HepG2 (cell line): ENCODE results near the gene GGTLC1. TPM values are rescaled to one million over a fixed set of nuclear protein-coding genes. Genes with fewer than 3 reads are reported as not detected.

Experiments
- ATAC-seq: fragments of 200-7000 bp; cut with Tn5 transposase; 3 replicates; pipeline ENCODE4 v1.9.1; 2020; ENCODE audit warnings: mild to moderate bottlenecking, moderate library complexity
- BruUV-seq: library from RNA; stranded (reverse); fragments of 400-500 nt; replicated peaks from 2 replicates; lab custom pipeline; 2021; lab: Mats Ljungman, UMichigan
- CTCF ChIA-PET: fragments of 300-600 bp; formaldehyde crosslinking; extraction: SDS; loops from one replicate; lab custom pipeline; 2021; ENCODE audit warnings: low total read pairs, inconsistent platforms, low intra/inter-chr PET ratio; lab: Yijun Ruan, JAX
- POLR2A ChIA-PET: fragments of 350-600 bp; sonication (Branson Sonifier 250); formaldehyde crosslinking; loops from one replicate; lab custom pipeline; 2020; ENCODE audit warnings: antibody characterized with exemption, inconsistent platforms; lab: Yijun Ruan, JAX
- DNase-seq: peaks from one replicate; pipeline ENCODE4 v3.0.0-alpha.2; 2015; ENCODE audit warnings: low spot score
- FAIRE-seq: peaks from 3 replicates; lab custom pipeline; 2011; peaks lifted over from hg19 to GRCh38; lab: Jason Lieb, UNC
- H2AFZ ChIP-seq: one replicate; pipeline ENCODE4 v1.6.1; 2011; ENCODE audit warnings: low read length, inconsistent platforms
- H3K27ac ChIP-seq: fragments of 300-600 bp; 3 replicates; pipeline ENCODE4 v1.8.0; 2011; ENCODE audit warnings: mixed run types, mild to moderate bottlenecking, mixed read lengths, low read length, inconsistent platforms; ENCODE audit not compliant: insufficient read depth; ENCODE audit errors: extremely low read length
- H3K27me3 ChIP-seq, 2 experiments: fragments of 200-600 bp in 1 of 2; 2 replicates in 1 of 2; 3 replicates in 1 of 2; pipeline versions ENCODE4 v1.6.0 to v1.8.0; 2011; ENCODE audit warnings: low read length in 2 of 2, mild to moderate bottlenecking in 2 of 2, moderate library complexity in 2 of 2, inconsistent platforms in 1 of 2; ENCODE audit not compliant: insufficient read depth in 2 of 2, control insufficient read depth in 1 of 2
- H3K36me3 ChIP-seq, 2 experiments: fragments of 200-600 bp in 1 of 2; replicated peaks in 1 of 2; 2 replicates in 1 of 2; 3 replicates in 1 of 2; pipeline versions ENCODE4 v1.5.1 to v1.8.0; 2011; ENCODE audit warnings: low read length in 2 of 2, inconsistent platforms in 1 of 2; ENCODE audit not compliant: insufficient read depth in 2 of 2, control insufficient read depth in 1 of 2
- H3K4me1 ChIP-seq: 2 replicates; pipeline ENCODE4 v1.5.1; 2012; ENCODE audit warnings: low read length, inconsistent platforms; ENCODE audit not compliant: insufficient read depth
- H3K4me2 ChIP-seq: 2 replicates; pipeline ENCODE4 v1.6.0; 2011; ENCODE audit warnings: low read depth, low read length, inconsistent platforms
- H3K4me3 ChIP-seq, 3 experiments: fragments of 200-600 bp in 1 of 3; sonication (generic), shearing (Covaris generic) in 1 of 3; replicated peaks in 1 of 3; 2 replicates each; pipeline ENCODE4 v1.5.1; 2011 to 2016; ENCODE audit warnings: low read length in 3 of 3, inconsistent platforms in 2 of 3, low read depth in 2 of 3, mild to moderate bottlenecking in 2 of 3, control low read depth in 1 of 3, mixed read lengths in 1 of 3; ENCODE audit not compliant: insufficient read depth in 1 of 3
- H3K79me2 ChIP-seq: one replicate; pipeline ENCODE4 v1.6.1; 2011; ENCODE audit warnings: low read length, inconsistent platforms; ENCODE audit not compliant: insufficient read depth
- H3K9ac ChIP-seq: 2 replicates; pipeline ENCODE4 v1.6.0; 2011; ENCODE audit warnings: mild to moderate bottlenecking, low read depth, low read length, inconsistent platforms; ENCODE audit not compliant: insufficient read depth
- H3K9me3 ChIP-seq: 2 replicates; pipeline ENCODE4 v1.5.1; 2012; ENCODE audit warnings: mild to moderate bottlenecking, low read length
- H4K20me1 ChIP-seq: 2 replicates; pipeline ENCODE4 v1.6.0; 2011; ENCODE audit warnings: inconsistent platforms, mild to moderate bottlenecking, low read length, moderate library complexity; ENCODE audit not compliant: insufficient read depth
- ATF7-NPFF ChIP-seq: sonication (generic); formaldehyde crosslinking; IDR thresholded peaks from 2 replicates; pipeline ENCODE4 v1.8.1; 2023; ENCODE audit warnings: mild to moderate bottlenecking, low read depth, missing genetic modification reagents, moderate library complexity
- FOXJ3 ChIP-seq: sonication (generic); formaldehyde crosslinking; IDR thresholded peaks from 2 replicates; pipeline ENCODE4 v1.4.0; 2020; ENCODE audit warnings: missing genetic modification reagents, mild to moderate bottlenecking, borderline replicate concordance
- FOXM1 ChIP-seq: sonication (generic); formaldehyde crosslinking; IDR thresholded peaks from 2 replicates; pipeline ENCODE4 v1.5.0; 2020; ENCODE audit warnings: missing genetic modification reagents
- HMGA1 ChIP-seq: sonication (generic); formaldehyde crosslinking; conservative IDR thresholded peaks from 2 replicates; pipeline ENCODE4 v1.4.0; 2020; ENCODE audit warnings: missing genetic modification reagents
- HOXA5 ChIP-seq: sonication (generic); formaldehyde crosslinking; IDR thresholded peaks from 2 replicates; pipeline ENCODE4 v1.4.0; 2020; ENCODE audit warnings: missing genetic modification reagents
- KDM4B ChIP-seq: sonication (generic); formaldehyde crosslinking; IDR thresholded peaks from 2 replicates; pipeline ENCODE4 v1.4.0; 2020; ENCODE audit warnings: missing genetic modification reagents
- MLLT10 ChIP-seq: sonication (generic); formaldehyde crosslinking; IDR thresholded peaks from 2 replicates; pipeline ENCODE4 v1.4.0; 2020; ENCODE audit warnings: missing genetic modification reagents
- NFYB ChIP-seq: sonication (generic); formaldehyde crosslinking; IDR thresholded peaks from 2 replicates; pipeline ENCODE4 v1.4.0; 2020; ENCODE audit warnings: missing genetic modification reagents
- NR3C1 ChIP-seq: sonication (generic); formaldehyde crosslinking; IDR thresholded peaks from 2 replicates; pipeline ENCODE4 v1.4.0; 2020; ENCODE audit warnings: missing genetic modification reagents
- PHF20 ChIP-seq: sonication (generic); formaldehyde crosslinking; IDR thresholded peaks from 2 replicates; pipeline ENCODE4 v1.5.0; 2020; ENCODE audit warnings: mild to moderate bottlenecking, missing genetic modification reagents
- PRPF4 ChIP-seq: fragments of 200-400 bp; formaldehyde crosslinking; IDR thresholded peaks from 2 replicates; pipeline ENCODE4 v1.6.1; 2016; ENCODE audit warnings: low read length, low read depth; ENCODE audit not compliant: poor library complexity, severe bottlenecking
- YEATS2 ChIP-seq: sonication (generic); formaldehyde crosslinking; IDR thresholded peaks from 2 replicates; pipeline ENCODE4 v1.4.0; 2020; ENCODE audit warnings: missing genetic modification reagents, borderline replicate concordance
- ZNF224 ChIP-seq: sonication (generic); formaldehyde crosslinking; IDR thresholded peaks from 2 replicates; pipeline ENCODE4 v1.5.0; 2020; ENCODE audit warnings: mild to moderate bottlenecking, missing genetic modification reagents
- ZNF557 ChIP-seq: sonication (generic); formaldehyde crosslinking; IDR thresholded peaks from 2 replicates; pipeline ENCODE4 v1.4.0; 2020; ENCODE audit warnings: missing genetic modification reagents
- ZNF792 ChIP-seq: IDR thresholded peaks from 2 replicates; pipeline ENCODE4 v1.6.1; 2016
- WGBS: methylation state at CpG from one replicate; pipeline ENCODE4 v1.1.6; 2017; ENCODE audit warnings: low lambda C conversion rate; 5-methylcytosine and 5-hydroxymethylcytosine counted together
- in situ Hi-C: cut with HindIII; loops from 2 replicates; pipeline ENCODE4 v1.10.0; 2017; ENCODE audit warnings: low pct_unique_long_range_greater_than_20kb; ENCODE audit not compliant: extremely low pct_ligation_motif_present
- intact Hi-C: fragments of 100-400 bp; cut with micrococcal nuclease; formaldehyde crosslinking; loops from one replicate; pipeline ENCODE4 v1.10.0; 2022; ENCODE audit not compliant: unreplicated experiment
- polyA plus RNA-seq, 8 experiments: library from polyadenylated mRNA; depleted of rRNA in 3 of 8; stranded (reverse) in 7 of 8; unstranded in 1 of 8; fragments of >200 nt; fragmentation: Illumina TruSeq in 4 of 8; extraction: Trizol in 4 of 8; gene quantifications; 2 replicates each; pipeline versions ENCODE4 v1.2.1 to v1.2.3, GENCODE V29; 2011 to 2016; ENCODE audit warnings: low read depth in 4 of 8, missing spikeins in 1 of 8, mixed read lengths in 1 of 8; ENCODE audit not compliant: insufficient read depth in 1 of 8
- total RNA-seq, 5 experiments: library from RNA; depleted of rRNA; stranded (reverse); fragments of >200 nt; fragmentation: Illumina TruSeq; extraction: Trizol; gene quantifications; 2 replicates each; pipeline ENCODE4 v1.2.3, GENCODE V29; 2016; ENCODE audit warnings: low read depth in 1 of 5
- TF ChIP-seq, protein P1 (sequence below): sonication (generic); formaldehyde crosslinking; IDR thresholded peaks from 2 replicates; pipeline ENCODE4 v1.4.0; 2020; ENCODE audit warnings: missing genetic modification reagents
- TF ChIP-seq, protein P2 (sequence below): IDR thresholded peaks from 2 replicates; pipeline ENCODE4 v1.6.1; 2012; ENCODE audit warnings: low read length, improper control_type of control experiment
- TF ChIP-seq, protein P3 (sequence below): sonication (generic); formaldehyde crosslinking; IDR thresholded peaks from 2 replicates; pipeline ENCODE4 v1.8.0; 2022; ENCODE audit warnings: missing genetic modification reagents, low read depth, mild to moderate bottlenecking, borderline replicate concordance
- TF ChIP-seq, protein P4 (sequence below): sonication (generic); formaldehyde crosslinking; IDR thresholded peaks from 2 replicates; pipeline ENCODE4 v1.4.0; 2020; ENCODE audit warnings: mild to moderate bottlenecking, missing genetic modification reagents
- TF ChIP-seq, protein P5 (sequence below): sonication (generic); formaldehyde crosslinking; IDR thresholded peaks from 2 replicates; pipeline ENCODE4 v1.4.0; 2020; ENCODE audit warnings: missing genetic modification reagents, borderline replicate concordance

Gene GGTLC1
- total and polyA plus RNA-seq, 2 of the 13 experiments (the other 11 are each of a cell fraction or from before 2014, with no cell fraction given), result not detected

DNA sequence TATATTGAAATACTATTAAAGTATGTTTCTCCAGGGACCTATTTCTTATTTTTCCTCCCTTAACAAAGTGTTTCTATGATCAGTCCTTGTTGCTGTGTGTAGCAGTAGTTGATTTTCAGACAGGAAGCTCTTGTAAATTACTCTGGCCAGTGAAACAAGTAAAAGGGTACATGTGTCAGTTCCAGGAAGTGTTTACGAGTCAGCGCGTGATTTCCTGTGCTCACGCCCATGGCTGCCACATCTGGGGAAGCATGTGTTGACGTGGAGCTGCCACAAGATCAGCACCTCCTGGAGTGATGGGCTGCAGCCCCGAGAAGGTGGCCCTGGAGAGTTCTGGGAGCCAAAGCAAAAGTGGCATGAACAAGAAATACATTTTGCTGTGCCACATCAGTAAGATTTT, 38.6 kb upstream of the GGTLC1 start:
- Histone ChIP-seq H3K4me2 (no peak overlapping the region), H4K20me1 (no peaks in the 10 kb centered on the region), H3K36me3 (no peaks in the 10 kb centered on the region), H3K9me3 (no peaks in the 10 kb centered on the region), H3K27ac (no peak overlapping the region), H3K79me2 (no peaks in the 10 kb centered on the region), H3K4me1 (no peaks in the 10 kb centered on the region), H3K27me3 (no peaks in the 10 kb centered on the region), H3K4me3 (no peak overlapping the region), H3K9ac (no peak overlapping the region), H2AFZ (no peak overlapping the region)
- intact Hi-C loops (no loop called here), in situ Hi-C loops (no loop called here)
- ATAC-seq (no peak), DNase-seq (no peak), FAIRE-seq (no peak)
- ChIA-PET POLR2A (no interaction called here), CTCF (no interaction called here)
- no peak for TF ChIP-seq PRPF4
- no peak for TF ChIP-seq PHF20 (CRISPR knock-in tag)
- no peak for TF ChIP-seq HOXA5 (CRISPR knock-in tag)
- TF ChIP-seq, protein P1, sequence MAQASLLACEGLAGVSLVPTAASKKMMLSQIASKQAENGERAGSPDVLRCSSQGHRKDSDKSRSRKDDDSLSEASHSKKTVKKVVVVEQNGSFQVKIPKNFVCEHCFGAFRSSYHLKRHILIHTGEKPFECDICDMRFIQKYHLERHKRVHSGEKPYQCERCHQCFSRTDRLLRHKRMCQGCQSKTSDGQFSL, result no peak
- TF ChIP-seq ATF7-NPFF (CRISPR knock-in tag), result no peak
- TF ChIP-seq NR3C1, result no peak
- TF ChIP-seq NFYB (CRISPR knock-in tag), result no peak
- TF ChIP-seq FOXM1 (CRISPR knock-in tag), result no peak
- TF ChIP-seq ZNF557 (CRISPR knock-in tag), result no peak
- no peak for TF ChIP-seq ZNF792 (CRISPR knock-in tag)
- TF ChIP-seq YEATS2 (CRISPR knock-in tag), result no peak
- no peak for TF ChIP-seq KDM4B
- TF ChIP-seq, protein P2, sequence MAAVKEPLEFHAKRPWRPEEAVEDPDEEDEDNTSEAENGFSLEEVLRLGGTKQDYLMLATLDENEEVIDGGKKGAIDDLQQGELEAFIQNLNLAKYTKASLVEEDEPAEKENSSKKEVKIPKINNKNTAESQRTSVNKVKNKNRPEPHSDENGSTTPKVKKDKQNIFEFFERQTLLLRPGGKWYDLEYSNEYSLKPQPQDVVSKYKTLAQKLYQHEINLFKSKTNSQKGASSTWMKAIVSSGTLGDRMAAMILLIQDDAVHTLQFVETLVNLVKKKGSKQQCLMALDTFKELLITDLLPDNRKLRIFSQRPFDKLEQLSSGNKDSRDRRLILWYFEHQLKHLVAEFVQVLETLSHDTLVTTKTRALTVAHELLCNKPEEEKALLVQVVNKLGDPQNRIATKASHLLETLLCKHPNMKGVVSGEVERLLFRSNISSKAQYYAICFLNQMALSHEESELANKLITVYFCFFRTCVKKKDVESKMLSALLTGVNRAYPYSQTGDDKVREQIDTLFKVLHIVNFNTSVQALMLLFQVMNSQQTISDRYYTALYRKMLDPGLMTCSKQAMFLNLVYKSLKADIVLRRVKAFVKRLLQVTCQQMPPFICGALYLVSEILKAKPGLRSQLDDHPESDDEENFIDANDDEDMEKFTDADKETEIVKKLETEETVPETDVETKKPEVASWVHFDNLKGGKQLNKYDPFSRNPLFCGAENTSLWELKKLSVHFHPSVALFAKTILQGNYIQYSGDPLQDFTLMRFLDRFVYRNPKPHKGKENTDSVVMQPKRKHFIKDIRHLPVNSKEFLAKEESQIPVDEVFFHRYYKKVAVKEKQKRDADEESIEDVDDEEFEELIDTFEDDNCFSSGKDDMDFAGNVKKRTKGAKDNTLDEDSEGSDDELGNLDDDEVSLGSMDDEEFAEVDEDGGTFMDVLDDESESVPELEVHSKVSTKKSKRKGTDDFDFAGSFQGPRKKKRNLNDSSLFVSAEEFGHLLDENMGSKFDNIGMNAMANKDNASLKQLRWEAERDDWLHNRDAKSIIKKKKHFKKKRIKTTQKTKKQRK, result no peak
- TF ChIP-seq, protein P3, sequence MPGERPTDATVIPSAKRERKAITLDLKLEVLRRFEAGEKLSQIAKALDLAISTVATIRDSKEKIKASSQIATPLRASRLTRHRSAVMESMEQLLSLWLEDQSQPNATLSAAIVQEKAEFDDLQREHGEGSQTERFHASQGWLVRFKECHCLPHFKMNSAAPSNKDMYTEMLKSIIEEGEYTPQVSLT (CRISPR knock-in tag), result no peak
- TF ChIP-seq FOXJ3 (CRISPR knock-in tag), result no peak
- no peak for TF ChIP-seq HMGA1 (CRISPR knock-in tag)
- TF ChIP-seq, protein P4, sequence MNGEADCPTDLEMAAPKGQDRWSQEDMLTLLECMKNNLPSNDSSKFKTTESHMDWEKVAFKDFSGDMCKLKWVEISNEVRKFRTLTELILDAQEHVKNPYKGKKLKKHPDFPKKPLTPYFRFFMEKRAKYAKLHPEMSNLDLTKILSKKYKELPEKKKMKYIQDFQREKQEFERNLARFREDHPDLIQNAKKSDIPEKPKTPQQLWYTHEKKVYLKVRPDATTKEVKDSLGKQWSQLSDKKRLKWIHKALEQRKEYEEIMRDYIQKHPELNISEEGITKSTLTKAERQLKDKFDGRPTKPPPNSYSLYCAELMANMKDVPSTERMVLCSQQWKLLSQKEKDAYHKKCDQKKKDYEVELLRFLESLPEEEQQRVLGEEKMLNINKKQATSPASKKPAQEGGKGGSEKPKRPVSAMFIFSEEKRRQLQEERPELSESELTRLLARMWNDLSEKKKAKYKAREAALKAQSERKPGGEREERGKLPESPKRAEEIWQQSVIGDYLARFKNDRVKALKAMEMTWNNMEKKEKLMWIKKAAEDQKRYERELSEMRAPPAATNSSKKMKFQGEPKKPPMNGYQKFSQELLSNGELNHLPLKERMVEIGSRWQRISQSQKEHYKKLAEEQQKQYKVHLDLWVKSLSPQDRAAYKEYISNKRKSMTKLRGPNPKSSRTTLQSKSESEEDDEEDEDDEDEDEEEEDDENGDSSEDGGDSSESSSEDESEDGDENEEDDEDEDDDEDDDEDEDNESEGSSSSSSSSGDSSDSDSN (CRISPR knock-in tag), result no peak
- TF ChIP-seq MLLT10 (CRISPR knock-in tag), result no peak
- TF ChIP-seq, protein P5, sequence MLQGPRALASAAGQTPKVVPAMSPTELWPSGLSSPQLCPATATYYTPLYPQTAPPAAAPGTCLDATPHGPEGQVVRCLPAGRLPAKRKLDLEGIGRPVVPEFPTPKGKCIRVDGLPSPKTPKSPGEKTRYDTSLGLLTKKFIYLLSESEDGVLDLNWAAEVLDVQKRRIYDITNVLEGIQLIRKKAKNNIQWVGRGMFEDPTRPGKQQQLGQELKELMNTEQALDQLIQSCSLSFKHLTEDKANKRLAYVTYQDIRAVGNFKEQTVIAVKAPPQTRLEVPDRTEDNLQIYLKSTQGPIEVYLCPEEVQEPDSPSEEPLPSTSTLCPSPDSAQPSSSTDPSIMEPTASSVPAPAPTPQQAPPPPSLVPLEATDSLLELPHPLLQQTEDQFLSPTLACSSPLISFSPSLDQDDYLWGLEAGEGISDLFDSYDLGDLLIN, result no peak
- TF ChIP-seq ZNF224, result no peak
- WGBS, result 37% methylated on average over 6 of the region's 6 CpGs
- BruUV-seq, result no TSS peak
